ENCODE measurements around the gene DIPK1A.

GRCh38 chr1:92921031-92922023, 39.9 kb downstream of the DIPK1A start:
- no peak for TF ChIP-seq CTCF (IDR thresholded peaks at IDR 0.05)
- no peak for TF ChIP-seq ZFX (IDR thresholded peaks at IDR 0.05; ENCODE audit: borderline replicate concordance)
